ENCODE results near the gene CCDC106. TPM values are rescaled to one million over a fixed set of nuclear protein-coding genes. Genes with fewer than 3 reads are reported as not detected.
A peak's percentile ranks its signal among the peaks of the same experiment; 100 is the strongest.

The CCDC106 gene
- 10 to 100 TPM; 19.1 to 30.0 TPM for total RNA-seq

- no peak for DNase-seq (ENCODE audit: low spot score)
- TF ChIP-seq CTCF (IDR thresholded peaks at IDR 0.05) = no peak
- H3K4me1 ChIP-seq = peaks cover 0 to 46% of the 10 kb centered on the region in 2 donors
- H3K27me3 ChIP-seq = no peaks in the 10 kb centered on the region
- peak within 1 kb of the TSS; percentile 80 to 88 for H3K4me3 ChIP-seq
- H3K27ac ChIP-seq = peak within 1 kb of the TSS; percentile 87 to 90
- no peaks in the 10 kb centered on the region for H3K9me3 ChIP-seq
- H3K36me3 ChIP-seq = peaks cover 11% of the 10 kb centered on the region
Observed at GRCh38 chr19:55647732-55648584, at the start of gene CCDC106. TSS of gene CCDC106 (plus strand) at chr19:55648212. CDS start at chr19:55649047, 835 bp downstream.

GRCh38 chr19:55598719-55599467 lies 49.1 kb upstream of the CCDC106 start:
- TF ChIP-seq CTCF (IDR thresholded peaks at IDR 0.05) = no peak
- peaks cover 7% of the 10 kb centered on the region for H3K36me3 ChIP-seq

GRCh38 chr19:55599468-55599841 lies 48.6 kb upstream of the CCDC106 start, which contains the start of gene FIZ1:
TSS of gene FIZ1 (minus strand) at chr19:55599517. CDS start at chr19:55597865, 1,652 bp downstream.
- peaks cover 7% of the 10 kb centered on the region for H3K36me3 ChIP-seq

More at GRCh38 chr19:55598719-55599467, 49.1 kb upstream of the CCDC106 start:
- Histone ChIP-seq H3K9me3 (no peaks in the 10 kb centered on the region), H3K27me3 (no peaks in the 10 kb centered on the region), H3K27ac (peak overlapping the region; percentile 99), H3K4me1 (peaks cover 0 to 20% of the 10 kb centered on the region in 2 donors), H3K4me3 (peak overlapping the region; percentile 77 to 82)
- DNase-seq (ENCODE audit: low spot score) = peak; percentile 92

GRCh38 chr19:55599842-55600661 lies 48.0 kb upstream of the CCDC106 start, which contains the start of gene ZNF524:
TSS of gene ZNF524 (plus strand) at chr19:55600288. CDS start at chr19:55602113, 1,825 bp downstream.
- DNase-seq (ENCODE audit: low spot score) = peak; percentile 89
- Histone ChIP-seq H3K4me1 (peaks cover 0 to 31% of the 10 kb centered on the region in 2 donors), H3K9me3 (no peaks in the 10 kb centered on the region), H3K4me3 (peak within 1 kb of the TSS; percentile 77 to 82), H3K27ac (peak within 1 kb of the TSS; percentile 99), H3K27me3 (no peaks in the 10 kb centered on the region), H3K36me3 (peaks cover 7% of the 10 kb centered on the region)
- TF ChIP-seq CTCF (IDR thresholded peaks at IDR 0.05) = no peak

More at GRCh38 chr19:55599468-55599841, 48.6 kb upstream of the CCDC106 start, which contains the start of gene FIZ1:
- Histone ChIP-seq H3K4me1 (peaks cover 0 to 25% of the 10 kb centered on the region in 2 donors), H3K27me3 (no peaks in the 10 kb centered on the region), H3K4me3 (peak within 1 kb of the TSS; percentile 77 to 82), H3K27ac (peak within 1 kb of the TSS; percentile 99), H3K9me3 (no peaks in the 10 kb centered on the region)
- no peak for TF ChIP-seq CTCF (IDR thresholded peaks at IDR 0.05)
- peak; percentile 99 for DNase-seq (ENCODE audit: low spot score)

- DNase-seq (ENCODE audit: low spot score) = no peak
- TF ChIP-seq CTCF (IDR thresholded peaks at IDR 0.05) = no peak
- H3K27ac ChIP-seq = peak overlapping the region; percentile 99
Observed at GRCh38 chr19:55600662-55601028, 47.4 kb upstream of the CCDC106 start.

More at GRCh38 chr19:55600662-55601028, 47.4 kb upstream of the CCDC106 start:
- Histone ChIP-seq H3K27me3 (no peaks in the 10 kb centered on the region), H3K4me1 (peaks cover 0 to 32% of the 10 kb centered on the region in 2 donors), H3K4me3 (peak overlapping the region; percentile 77 to 82), H3K36me3 (peaks cover under 1% of the 10 kb centered on the region), H3K9me3 (no peaks in the 10 kb centered on the region)

Data from right atrium auricular region (tissue), 2 donors.